SH-SY5Y (cell line): ENCODE measurements around the gene DYNC2I2.

Source experiments
- GATA2 ChIP-seq: IDR thresholded peaks from 2 replicates; pipeline ENCODE4 v1.6.1; 2011; ENCODE audit warnings: mild to moderate bottlenecking, low read depth, low read length
- GATA3 ChIP-seq: IDR thresholded peaks from 2 replicates; pipeline ENCODE4 v1.6.1; 2011; ENCODE audit warnings: low read depth, mild to moderate bottlenecking, low read length, moderate library complexity

GRCh38 chr9:128640603-128641002 is 16.0 kb downstream of the DYNC2I2 start:
- TF ChIP-seq GATA3 (no peak), GATA2 (no peak)
